Measurements from ENCODE around the gene KIF12.

The KIF12 gene

DNA sequence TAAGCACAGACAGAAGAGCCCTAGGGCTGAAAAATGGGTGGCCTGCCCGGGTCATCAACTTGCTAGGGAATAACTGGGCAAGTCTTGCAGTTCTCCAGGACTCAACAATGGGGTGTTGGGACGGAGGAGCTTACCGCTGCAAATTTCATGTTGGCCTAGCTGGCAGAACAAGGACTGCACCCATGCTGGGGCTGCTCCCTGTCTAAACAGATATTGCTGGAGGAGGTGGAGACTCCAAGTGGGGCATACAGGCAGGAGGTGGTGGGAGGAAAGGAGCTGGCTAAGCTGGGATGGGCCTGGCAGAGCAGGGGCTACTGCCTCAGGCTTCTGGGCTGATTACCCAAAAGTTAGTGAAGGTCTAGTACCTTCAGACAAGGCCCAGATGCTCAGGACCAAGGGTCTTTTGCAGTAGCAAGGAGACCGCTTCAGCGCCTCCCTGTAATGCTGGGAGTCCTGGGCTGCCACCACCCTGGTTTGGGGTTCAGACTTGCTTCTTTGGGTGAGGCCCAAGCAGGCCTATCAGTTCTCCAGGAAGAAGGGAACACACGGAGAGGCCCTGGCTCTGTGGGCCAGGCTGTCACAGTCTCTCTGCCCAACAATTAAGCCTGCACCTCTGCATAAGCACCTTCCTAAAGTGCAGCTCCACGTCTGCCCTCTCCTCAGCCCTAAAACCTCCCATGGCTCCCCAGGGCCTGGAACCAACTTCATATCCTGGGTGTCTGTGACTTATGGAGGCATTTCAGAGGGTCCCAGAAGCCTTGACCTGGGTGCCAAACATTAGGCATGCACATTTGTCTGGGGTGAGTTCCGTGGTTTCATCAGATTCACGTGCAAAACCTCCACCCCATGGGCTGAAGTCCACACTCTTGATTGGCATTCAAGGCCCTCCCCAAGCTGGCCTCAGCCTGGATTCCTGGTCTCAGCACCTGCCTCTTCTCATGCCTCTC, 24.2 kb upstream of the KIF12 start:
- DNase-seq (ENCODE audit: low read depth): no peak

DNA sequence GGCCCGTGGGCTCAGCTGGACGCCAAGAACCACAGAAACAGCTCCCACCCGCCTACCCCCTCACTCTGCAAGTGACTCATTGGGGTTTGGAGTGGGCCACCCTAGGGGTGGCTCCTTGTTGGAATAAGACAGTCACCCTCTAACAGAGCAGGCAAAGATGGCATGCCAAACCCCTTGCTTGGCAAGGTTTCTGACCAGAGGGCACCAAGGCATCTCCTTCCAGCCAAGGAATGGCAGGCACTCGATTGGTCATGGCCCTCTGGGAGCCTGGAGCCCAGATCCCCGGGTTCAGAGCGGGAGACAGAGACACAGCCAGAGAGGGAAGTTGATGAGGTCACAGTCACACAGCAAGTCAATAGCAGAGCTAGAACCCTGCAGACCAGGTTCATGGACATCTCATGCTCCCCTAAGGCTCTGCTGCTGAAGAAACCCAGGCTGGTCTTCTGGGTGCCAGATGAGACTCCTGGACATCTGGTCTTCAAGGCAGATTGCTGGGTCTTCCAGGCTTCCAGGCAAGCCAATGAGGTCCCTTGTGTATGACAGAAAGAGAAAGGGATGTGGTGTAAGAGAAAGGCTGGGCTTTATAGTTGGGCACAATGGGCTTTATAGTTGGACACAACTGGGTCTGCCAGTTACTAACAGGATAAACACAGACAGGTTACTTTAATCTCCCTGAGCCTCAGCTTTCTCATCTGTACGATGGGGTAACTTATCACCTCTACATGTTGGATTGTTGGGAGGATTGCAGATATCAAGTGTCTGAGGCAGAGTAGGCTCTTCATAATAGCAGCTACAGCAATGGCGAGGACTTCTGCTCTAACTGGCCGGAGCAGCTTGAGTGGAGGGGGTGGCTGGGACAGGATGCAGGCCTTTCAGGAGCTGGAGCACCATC, 23.3 kb upstream of the KIF12 start:
- no peak for DNase-seq (ENCODE audit: low read depth)

DNA sequence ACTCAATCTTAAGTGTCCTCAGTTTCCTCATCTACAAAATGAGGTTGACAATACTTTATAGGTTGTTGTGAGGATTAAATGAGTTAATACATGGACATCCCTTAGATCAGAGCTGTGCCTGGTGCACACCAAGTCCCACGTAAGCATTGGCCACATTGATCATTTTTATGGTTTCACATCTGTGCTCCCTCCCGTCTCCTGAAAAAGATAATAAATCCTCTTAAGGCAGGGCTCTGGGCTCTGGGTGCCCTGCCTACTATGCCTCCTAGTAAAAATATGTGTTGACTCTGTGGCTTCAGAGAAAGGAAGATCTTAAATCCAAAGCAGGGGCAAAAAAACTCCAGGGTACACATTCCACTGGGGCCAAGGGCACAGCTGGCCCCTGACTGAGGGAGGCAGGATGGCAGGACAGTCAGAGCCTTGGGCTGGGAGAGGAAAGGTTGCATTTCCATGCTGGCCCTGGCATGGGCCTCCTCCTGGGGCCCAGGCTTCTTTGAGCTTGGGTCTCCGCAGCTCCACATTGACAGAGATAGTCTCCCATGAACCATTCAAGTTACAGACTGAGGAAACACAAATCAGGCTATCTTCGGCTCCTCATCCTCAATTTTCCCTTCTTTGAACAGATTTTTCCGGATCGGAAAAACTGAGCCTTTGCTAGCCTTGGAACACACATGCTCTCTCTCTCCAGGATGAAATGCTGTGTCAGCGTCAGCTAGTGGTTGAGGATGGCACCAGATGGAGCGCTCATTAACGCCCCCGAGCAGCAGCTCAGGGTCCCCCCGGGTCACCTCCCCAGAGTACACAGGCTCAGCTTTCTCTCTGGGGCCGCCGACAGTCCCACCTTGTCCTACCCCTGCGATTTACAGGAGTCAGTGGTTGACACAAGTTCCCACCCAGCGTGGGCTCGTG, 22.4 kb upstream of the KIF12 start:
- DNase-seq (ENCODE audit: low read depth): no peak

DNA sequence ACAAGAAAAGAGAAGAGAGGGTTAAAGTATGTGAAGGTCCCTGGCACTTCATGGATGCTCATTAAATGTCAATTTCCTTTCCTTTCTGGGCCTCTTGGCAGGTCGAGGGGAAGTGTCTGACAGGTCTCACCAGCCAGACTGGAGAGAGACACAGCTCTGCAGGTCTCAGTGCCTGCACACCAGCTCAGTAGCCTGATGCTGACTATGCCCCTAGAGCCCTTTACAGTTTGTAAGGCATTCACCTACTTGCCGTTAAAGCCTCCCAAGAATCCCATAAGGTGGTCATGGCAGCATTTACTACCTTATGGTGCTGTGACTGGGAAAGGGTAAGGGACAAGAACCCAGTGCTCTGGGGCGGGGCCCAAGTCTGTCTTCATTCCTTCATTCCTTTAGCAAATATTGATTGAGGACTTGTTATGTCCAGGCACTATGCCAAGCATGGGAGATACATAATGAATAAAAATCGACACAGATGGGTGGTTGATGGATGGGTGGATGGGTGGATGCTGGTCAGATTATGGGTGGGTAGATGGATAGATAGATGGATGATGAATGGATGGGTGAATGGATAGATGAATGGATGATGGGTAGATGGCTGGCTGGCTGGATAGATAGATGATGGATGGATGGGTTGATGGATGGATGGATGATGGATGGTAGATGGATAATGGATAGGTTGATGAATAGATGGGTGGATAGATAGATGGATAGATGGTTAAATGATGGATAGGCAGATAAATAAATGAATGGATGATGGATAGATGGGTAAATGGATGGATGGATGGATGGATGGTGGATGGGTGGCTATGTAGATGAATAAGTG, 21.3 kb upstream of the KIF12 start:
- DNase-seq (ENCODE audit: low read depth): no peak

DNA sequence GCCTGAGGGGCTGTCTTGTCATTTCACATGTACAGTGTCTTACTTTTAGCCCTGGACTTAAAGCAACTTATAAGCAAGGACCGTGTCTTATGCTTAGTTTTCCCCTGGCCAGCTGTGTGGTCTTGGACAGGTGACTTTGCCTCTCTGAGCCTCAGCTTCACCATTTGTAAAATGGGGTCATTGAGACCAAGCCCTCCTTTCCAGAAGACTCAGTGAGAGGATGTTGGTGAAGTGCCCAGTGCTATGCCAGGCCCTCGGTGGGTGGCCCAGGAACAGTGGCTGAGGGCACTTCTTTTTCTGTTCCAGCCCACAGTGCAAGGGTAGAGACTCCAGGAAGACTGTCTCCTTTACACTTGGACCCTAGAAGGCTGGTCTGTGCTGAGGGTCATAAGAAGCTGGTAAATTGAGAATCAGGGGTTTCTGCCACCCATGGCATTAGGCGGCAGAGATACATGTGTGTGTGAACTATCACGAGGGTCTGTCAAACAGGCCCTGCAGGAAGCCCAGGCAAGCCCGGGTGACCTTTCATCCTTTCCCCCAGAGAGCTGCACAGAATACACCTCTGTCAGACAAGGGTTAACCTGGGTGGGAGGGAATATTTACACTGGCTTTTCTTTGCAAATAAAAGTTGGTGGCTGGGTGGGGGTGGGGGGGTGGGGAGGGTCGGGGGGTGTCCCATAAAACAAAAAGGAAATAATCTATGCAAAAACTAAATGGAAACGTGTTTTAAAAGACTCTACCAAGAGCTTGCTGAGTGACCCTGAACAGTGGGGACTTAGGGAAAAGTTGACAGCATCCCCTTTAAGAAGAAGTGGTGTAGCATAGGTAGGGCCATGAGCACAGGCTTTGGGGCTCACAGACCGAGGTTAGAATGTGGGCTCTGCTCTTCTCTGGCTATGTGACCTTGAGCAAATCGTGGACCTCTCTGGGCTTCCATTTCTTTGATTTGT, 20.4 kb upstream of the KIF12 start:
- no peak for DNase-seq (ENCODE audit: low read depth)

DNA sequence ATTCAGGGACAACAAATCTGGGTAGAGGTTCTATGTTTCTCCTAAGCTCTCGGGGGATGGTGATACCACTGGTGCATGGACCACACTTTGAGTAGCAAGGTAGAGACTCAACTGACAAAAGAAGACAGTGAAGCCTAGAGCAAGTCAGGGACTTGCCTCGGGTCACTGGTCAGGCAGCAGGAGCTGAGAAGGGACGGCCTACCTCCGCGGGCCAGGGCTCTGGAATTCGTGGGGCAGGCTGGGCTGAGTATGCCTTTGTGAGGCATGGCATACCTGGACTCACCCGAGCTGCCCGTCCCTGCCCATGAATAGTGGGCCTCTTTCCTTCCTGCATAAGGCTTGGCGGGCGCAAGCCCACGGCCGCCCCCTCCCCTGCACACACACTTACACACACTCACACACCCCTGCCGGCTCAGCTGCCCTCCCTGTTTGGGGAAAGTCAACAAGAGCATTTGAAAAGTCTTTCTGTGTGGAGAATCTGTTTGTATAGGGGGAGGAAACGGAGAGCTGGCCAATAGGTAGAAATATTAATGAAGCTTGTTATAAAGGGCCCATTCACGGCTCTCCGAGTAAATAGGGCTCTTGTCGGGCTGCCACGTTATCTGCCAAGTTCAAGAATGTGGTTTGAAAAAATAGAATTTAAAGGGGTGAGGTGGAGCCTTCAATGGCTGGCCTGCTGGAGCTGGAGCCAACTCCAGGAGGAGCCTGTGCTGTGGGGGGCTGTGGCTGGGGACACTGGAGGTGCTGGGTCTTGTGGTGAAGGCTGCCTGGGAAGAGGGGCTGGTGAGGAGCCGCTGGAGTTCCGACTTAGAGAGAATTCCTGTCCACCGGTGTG, 19.1 kb upstream of the KIF12 start:
- no peak for DNase-seq (ENCODE audit: low read depth)

DNA sequence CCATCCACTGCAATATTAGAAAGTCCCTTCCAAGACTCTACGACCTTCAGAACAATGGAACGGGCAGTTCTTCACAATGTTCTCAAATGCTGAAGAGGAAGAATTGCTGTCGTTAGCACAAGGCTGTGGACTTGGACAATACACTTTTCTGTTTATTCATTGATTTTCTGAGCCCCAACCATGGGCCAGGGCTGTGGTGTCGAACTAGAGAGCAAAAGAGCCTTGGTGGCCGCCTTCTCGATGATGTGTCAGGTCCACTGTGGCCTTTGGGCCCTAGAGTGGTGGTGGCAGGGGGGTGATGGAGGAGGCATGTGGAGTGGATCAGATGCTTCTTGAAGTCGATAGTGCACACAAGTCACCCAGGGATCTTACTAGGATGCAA, 18.5 kb upstream of the KIF12 start:
- DNase-seq (ENCODE audit: low read depth): no peak

DNA sequence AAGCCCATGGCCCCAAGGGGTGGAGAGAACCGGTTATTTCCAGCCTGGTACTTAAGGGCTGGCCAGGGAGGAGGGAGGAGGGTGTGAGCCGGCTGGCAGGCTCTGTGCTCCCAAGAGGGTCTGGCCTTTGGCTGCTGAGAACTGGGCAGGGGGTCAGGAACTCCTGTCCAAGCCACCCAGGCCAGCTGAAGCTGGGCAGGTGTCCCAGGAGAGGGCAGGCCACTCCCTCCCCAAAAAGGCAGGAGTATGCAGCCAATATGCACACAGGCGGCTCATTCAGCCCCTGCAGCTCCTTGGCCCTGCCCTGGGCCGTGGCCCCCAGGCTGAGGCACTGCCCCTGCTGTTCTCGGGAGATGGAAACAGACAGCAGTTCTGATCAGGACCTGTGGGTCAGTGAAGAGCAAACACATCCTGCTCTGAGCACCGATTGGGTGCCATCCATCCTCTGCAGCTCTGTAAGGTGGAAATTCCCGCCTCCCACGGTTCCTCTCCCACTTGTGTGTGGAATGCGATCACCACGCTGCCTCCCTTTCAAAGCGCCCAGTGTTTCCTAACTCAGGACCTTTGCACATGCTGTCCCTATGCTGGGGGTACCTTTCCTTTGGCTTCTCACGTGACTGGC, 17.1 kb upstream of the KIF12 start:
- no peak for DNase-seq (ENCODE audit: low read depth)

DNA sequence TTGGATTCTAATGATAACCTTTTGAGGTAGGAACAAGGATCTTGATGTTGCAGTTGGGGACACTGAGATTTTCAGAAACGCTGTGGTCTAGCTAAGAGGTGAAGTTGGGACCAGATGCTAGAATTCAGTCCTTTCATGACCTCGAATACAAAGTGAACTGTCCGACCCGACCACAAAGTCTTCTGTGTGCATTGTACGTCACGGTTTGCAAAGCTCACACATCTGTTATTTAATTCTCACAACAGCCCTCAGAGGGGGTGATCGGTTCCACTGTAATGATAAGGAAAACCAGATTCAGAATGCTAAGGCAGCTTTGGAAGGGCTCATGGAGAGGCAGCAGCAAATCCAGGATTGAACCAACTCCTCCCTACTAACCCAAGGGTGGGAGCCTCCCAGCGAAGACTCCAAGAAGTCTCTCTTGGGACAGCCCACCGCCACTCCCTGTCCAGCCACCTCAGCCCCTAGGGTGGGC, 16.6 kb upstream of the KIF12 start:
- no peak for DNase-seq (ENCODE audit: low read depth)

DNA sequence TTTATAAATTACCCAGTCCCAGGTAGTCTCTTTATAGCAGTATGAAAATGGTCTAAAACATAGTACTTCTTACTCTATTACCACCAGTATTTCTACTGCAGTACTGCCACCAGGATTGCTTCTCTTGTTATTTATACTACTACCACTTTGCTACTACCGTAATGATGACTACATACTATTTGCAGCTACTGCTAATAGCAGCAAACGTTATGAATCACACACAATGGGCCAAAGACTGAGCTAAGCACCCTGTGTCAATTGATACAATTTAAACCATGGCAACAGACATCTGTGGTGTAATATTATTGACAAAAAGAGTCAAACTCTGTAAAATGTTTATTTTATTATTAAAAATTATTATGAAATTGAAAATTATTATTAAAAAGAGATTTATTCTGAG, 15.3 kb upstream of the KIF12 start:
- no peak for DNase-seq (ENCODE audit: low read depth)

DNA sequence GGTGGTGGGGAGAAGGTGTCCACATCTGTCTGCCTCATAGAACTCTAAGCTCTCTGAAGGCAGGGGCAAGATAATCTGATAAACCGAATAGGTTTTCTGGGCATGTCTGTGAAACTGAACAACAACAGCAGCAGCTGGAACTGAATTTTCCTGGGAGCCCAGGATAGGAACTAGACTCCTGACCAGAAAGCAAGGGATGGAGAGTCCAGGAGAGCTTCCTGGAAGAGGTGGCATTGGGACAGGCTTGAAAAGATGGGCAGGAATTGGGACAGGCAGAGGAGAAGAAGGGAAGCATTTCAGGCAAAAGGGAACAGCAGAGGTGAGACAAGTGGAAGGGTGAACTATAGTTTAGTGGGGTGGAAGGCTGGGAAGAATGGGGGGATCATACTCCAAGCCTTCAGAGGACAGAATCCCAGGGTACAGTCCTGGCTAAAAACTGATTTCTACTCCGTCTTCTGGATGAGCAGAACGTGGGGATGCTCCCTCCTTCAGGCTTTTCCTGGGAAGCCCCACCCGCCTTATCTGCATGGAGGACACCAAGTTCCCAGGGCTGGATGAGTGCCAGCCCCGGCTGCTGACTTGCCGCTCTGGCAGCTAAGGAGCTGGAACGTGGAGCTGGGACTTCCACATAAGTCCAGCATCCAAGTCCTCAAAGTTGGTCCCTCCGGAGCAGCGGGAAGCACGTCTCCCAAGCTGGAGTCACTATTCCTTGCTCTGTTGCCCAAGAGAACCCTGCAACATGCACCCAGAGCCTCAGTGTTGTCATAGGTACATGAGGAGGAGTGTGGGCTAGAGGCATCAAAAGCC, 13.9 kb upstream of the KIF12 start:
- no peak for DNase-seq (ENCODE audit: low read depth)

DNA sequence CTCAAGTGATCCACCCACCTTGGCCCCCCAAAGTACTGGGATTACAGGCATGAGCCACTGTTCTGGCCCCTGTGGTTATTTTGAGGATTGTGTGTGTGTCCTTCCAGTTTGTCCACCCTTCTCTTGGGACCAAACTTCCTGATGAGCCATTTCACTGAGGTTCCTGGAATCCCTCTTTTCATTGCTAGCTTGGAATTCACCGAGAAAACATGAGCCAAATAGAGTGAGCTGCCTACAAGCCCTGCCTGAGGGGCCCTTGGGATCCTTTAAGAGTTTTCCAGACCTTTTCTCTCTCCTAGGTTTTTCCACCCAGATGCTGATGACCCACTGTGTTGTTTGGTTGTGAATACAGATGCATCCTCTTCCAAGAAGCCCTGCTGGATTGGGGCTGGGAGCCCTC, 13.2 kb upstream of the KIF12 start:
- DNase-seq (ENCODE audit: low read depth): no peak

DNA sequence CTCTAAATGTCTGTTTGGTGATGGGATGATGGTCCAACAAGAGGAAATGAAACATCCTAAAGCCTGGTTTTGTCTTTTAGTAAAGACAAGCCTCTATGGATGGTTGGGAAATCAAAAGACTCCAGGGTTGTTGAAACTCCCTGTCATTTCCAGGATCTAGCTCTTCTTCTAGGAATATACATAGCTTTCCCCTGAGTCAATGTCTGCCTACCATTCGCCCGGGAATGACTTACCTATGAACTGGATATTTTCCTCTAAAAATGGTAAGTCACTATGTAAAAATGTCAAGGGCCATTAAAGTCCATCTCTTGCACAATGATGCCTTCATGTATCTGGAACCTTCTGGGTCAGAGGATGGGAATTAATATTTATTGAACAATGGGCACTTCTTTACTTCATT, 11.1 kb upstream of the KIF12 start:
- no peak for DNase-seq (ENCODE audit: low read depth)

DNA sequence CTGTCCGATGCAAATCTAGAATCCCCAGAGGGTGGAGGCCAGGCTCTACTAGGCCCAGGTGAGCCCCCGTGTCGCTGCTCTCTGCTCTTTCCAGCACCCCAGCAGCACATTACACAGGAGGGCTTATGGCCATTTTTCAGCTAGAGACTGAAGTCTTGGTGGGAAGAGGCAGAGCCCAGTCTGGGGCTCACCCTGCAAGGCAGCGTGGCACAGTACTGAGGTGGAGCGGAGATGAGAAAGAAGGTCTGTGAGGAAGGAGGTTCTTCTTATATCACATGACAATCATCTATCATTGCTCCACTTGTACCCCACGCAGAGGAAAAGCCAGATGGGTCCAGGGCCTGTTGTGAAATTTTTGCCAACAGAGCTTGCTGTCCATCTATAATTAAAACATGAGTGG, 10.0 kb upstream of the KIF12 start:
- no peak for DNase-seq (ENCODE audit: low read depth)

DNA sequence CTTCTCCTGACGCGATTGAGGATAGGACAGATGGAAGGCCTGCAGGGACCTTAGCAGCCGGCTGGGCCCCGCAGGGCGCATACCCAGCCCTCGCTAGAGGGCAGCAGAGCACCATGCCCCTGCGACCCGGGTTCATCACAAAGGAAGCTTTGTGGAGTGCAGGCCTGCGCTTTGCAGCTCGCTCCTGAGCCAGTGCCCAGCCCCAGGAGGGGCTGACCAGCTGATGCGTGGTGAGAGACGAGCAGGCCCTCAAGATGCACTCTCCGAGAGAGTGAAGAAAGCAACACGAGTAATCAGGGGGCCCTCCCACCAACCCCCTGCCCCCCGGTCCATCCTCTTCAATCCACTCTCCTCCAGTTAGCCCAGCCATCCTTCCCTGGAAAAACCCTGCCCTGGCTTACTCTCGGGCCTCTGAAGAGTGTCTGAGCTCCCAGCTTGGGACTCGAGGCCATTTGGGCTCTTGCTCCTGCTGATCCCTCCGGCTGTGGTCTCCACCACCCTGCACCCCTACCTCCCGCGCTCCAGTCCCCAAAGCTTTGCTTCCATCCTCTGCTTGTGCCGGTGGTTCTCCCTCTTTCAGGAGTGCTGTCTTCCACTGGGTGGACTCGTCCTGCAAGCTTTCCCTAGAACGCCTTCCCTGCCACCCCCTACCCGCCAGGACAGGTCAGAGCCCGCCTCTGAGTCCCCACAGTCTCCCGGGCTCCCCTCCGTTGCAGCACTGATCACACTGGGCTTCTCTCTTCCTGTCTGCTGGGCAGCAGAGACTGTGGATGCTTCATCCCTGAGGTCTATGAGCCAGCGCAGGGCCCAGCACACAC, 9.1 kb upstream of the KIF12 start:
- DNase-seq (ENCODE audit: low read depth): peak; percentile 36

DNA sequence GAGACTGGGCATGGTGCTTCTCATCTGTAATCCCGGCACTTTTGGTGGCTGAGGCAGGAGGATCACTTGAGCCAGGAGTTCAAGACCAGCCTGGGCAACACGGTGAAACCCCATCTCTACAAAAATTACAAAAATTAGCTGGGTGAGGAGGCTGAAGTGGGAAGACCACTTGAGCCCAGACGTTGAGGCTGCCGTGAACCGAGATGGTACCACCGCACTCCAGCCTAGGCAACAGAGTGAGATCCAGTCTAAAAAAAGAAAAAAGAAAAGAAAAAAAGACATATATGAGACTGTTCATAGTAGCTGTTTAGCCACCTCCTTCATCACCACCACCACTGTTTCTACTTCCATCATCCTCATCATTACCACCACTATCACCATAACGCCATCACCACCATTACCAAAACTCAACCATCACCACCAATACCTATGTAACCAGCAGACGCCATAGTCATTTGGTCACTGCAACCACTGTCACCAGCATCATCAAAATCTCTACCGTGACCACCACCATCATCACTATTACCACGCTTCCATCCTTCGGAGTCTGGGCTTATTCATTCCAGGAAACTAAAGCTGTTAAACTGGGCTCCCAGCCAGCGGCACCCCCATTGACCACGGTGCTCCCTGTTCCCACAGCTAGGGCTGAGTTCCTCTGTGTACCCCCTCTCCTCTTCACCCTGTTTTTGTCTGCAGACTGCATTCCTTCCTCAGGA, 8.4 kb upstream of the KIF12 start:
- no peak for DNase-seq (ENCODE audit: low read depth)

Data from non-pigmented ciliary epithelial cell (primary cell).